K562 (cell line): ENCODE data around the gene TTLL10. TPM values are rescaled to one million over a fixed set of nuclear protein-coding genes. Genes with fewer than 3 reads are reported as not detected.

Experiments
- ARID1B ChIP-seq: fragments of 450-650 bp; IDR thresholded peaks from 2 replicates; pipeline ENCODE4 v1.6.1; 2016; ENCODE audit warnings: antibody characterized with exemption, mild to moderate bottlenecking, inconsistent platforms
- CBFB ChIP-seq: sonication (generic); formaldehyde crosslinking; IDR thresholded peaks from 2 replicates; pipeline ENCODE4 v1.4.0; 2020; ENCODE audit warnings: mild to moderate bottlenecking, missing genetic modification reagents
- GATA2 ChIP-seq: sonication (generic); formaldehyde crosslinking; IDR thresholded peaks from 2 replicates; pipeline ENCODE4 v1.4.0; 2020; ENCODE audit warnings: mild to moderate bottlenecking, missing genetic modification reagents
- KAT8 ChIP-seq: fragments of 450-650 bp; IDR thresholded peaks from 2 replicates; pipeline ENCODE4 v1.6.1; 2016; ENCODE audit warnings: low read depth, mild to moderate bottlenecking
- LEF1 ChIP-seq: fragments of 450-650 bp; IDR thresholded peaks from 2 replicates; pipeline ENCODE4 v1.6.1; 2016; ENCODE audit warnings: mild to moderate bottlenecking
- NR2F6 ChIP-seq: fragments of 450-650 bp; formaldehyde crosslinking; IDR thresholded peaks from 2 replicates; pipeline ENCODE4 v1.4.0; 2020; ENCODE audit warnings: mild to moderate bottlenecking
- RBM22 ChIP-seq: fragments of 200-400 bp; formaldehyde crosslinking; IDR thresholded peaks from 2 replicates; pipeline ENCODE4 v1.6.1; 2018; ENCODE audit warnings: low read length, low read depth; ENCODE audit not compliant: poor library complexity, severe bottlenecking
- TARDBP ChIP-seq: fragments of 450-650 bp; IDR thresholded peaks from 2 replicates; pipeline ENCODE4 v1.6.1; 2016
- ZNF197 ChIP-seq: fragments of 200-800 bp; sonication (Bioruptor generic); IDR thresholded peaks from 2 replicates; pipeline ENCODE4 v1.6.1; 2016; ENCODE audit warnings: low read depth, missing genetic modification characterization, missing compliant biosample characterization
- ZNF253 ChIP-seq: fragments of 250-450 bp; sonication (Bioruptor Pico); conservative IDR thresholded peaks from 2 replicates; pipeline ENCODE4 v1.6.1; 2021; ENCODE audit warnings: mild to moderate bottlenecking
- ZNF431 ChIP-seq: sonication (generic); formaldehyde crosslinking; IDR thresholded peaks from 2 replicates; pipeline ENCODE4 v1.8.0; 2022; ENCODE audit warnings: mild to moderate bottlenecking, missing genetic modification reagents
- polyA plus RNA-seq, 8 experiments: library from polyadenylated mRNA; depleted of rRNA in 4 of 8; stranded (reverse) in 5 of 8; unstranded in 3 of 8; fragments of >200 nt; fragmentation: Nextera tagmentation in 2 of 8; fragmentation: Illumina TruSeq in 1 of 8; extraction: Ambion mirVana in 2 of 8; extraction: Trizol in 1 of 8; gene quantifications; 2 replicates each; pipeline versions ENCODE4 v1.2.1 to v1.2.3, GENCODE V29; 2011 to 2014; ENCODE audit warnings: inconsistent platforms in 1 of 8, missing spikeins in 1 of 8
- total RNA-seq, 7 experiments: library from RNA; depleted of rRNA in 6 of 7; stranded (reverse); fragments of >200 nt in 6 of 7; fragmentation: Illumina TruSeq in 2 of 7; extraction: Trizol in 2 of 7; gene quantifications; 2 replicates each; pipeline versions ENCODE4 v1.2.1 to v1.2.3, GENCODE V29; 2011 to 2021; ENCODE audit warnings: low replicate concordance in 1 of 7
- TF ChIP-seq, protein P1 (sequence below): fragments of 250-450 bp; sonication (Bioruptor Pico); IDR thresholded peaks from 2 replicates; pipeline ENCODE4 v1.5.0; 2020; ENCODE audit warnings: mild to moderate bottlenecking, borderline replicate concordance
- TF ChIP-seq, protein P2 (sequence below): fragments of 450-650 bp; IDR thresholded peaks from 2 replicates; pipeline ENCODE4 v1.6.1; 2017; ENCODE audit warnings: antibody characterized with exemption, mild to moderate bottlenecking
- TF ChIP-seq, protein P3 (sequence below): fragments of 450-650 bp; IDR thresholded peaks from 2 replicates; pipeline ENCODE4 v1.6.1; 2016; ENCODE audit warnings: borderline replicate concordance
- TF ChIP-seq, protein P4 (sequence below): fragments of 250-450 bp; sonication (Bioruptor Pico); IDR thresholded peaks from 2 replicates; pipeline ENCODE4 v1.5.1; 2021; ENCODE audit warnings: mild to moderate bottlenecking
- TF ChIP-seq, protein P5 (sequence below): fragments of 250-450 bp; sonication (Bioruptor Pico); IDR thresholded peaks from 2 replicates; pipeline ENCODE4 v1.8.0; 2022; ENCODE audit warnings: moderate library complexity, mild to moderate bottlenecking, inconsistent platforms

TTLL10 gene
- total and polyA plus RNA-seq, 9 of the 15 experiments (the other 6 are each of a cell fraction or from before 2014, with no cell fraction given) = not detected

DNA sequence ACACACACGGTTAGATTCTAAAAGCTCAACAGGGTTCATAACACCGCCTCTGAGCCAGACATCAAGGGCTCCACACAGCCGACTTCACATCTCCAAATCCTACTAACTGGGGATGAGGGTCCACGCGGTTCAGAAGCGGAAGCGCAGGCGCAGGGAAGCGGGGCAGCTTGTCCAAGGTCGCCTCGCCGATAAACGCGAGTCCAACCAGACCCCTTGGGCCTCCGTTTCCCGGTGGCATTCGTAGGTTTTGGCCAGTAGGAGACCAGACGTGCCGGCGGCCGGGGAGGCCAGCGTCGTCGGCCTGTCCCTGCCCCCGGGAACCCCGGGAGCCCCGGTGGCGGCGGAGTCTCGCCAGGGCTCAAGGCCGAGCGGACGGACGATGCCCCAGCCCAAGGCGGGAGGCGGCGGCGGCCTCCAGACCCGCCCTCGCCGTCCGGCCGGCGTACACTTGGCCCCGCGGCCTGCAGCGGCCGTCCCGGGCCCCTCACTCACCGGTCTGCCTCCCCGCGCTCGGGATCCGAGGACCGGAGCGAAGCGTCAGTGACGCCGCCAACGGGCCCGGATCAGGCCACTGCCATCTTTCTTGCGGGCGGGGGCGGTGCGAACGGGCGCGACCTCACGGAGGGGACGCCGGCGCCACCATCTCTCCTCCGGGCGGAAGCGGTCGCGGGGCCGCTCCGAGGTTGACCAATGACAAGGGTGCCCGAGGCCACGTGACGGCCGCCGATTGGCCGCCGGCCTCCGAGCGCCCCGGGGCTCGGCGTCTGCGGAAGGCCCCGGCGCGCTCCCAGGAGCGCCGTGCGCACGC, 57.9 kb downstream of the TTLL10 start, which contains the start of gene SDF4 (continued):
- TF ChIP-seq ARID1B (no peak), TARDBP (0 out of 2 replicates have a peak, but pooled peaks have one; percentile 32), GATA2 (CRISPR knock-in tag) (no peak), KAT8 (no peak), ZNF197 (no peak), LEF1 (no peak), ZNF431 (CRISPR knock-in tag) (0 out of 2 replicates have a peak, but pooled peaks have one; percentile 3), ZNF253 (CRISPR knock-in tag) (no peak), RBM22 (peak; percentile 88), NR2F6 (CRISPR knock-in tag) (no peak), CBFB (CRISPR knock-in tag) (no peak)
- TF ChIP-seq, protein P1, sequence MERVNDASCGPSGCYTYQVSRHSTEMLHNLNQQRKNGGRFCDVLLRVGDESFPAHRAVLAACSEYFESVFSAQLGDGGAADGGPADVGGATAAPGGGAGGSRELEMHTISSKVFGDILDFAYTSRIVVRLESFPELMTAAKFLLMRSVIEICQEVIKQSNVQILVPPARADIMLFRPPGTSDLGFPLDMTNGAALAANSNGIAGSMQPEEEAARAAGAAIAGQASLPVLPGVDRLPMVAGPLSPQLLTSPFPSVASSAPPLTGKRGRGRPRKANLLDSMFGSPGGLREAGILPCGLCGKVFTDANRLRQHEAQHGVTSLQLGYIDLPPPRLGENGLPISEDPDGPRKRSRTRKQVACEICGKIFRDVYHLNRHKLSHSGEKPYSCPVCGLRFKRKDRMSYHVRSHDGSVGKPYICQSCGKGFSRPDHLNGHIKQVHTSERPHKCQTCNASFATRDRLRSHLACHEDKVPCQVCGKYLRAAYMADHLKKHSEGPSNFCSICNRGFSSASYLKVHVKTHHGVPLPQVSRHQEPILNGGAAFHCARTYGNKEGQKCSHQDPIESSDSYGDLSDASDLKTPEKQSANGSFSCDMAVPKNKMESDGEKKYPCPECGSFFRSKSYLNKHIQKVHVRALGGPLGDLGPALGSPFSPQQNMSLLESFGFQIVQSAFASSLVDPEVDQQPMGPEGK (CRISPR knock-in tag) = no peak
- TF ChIP-seq, protein P2, sequence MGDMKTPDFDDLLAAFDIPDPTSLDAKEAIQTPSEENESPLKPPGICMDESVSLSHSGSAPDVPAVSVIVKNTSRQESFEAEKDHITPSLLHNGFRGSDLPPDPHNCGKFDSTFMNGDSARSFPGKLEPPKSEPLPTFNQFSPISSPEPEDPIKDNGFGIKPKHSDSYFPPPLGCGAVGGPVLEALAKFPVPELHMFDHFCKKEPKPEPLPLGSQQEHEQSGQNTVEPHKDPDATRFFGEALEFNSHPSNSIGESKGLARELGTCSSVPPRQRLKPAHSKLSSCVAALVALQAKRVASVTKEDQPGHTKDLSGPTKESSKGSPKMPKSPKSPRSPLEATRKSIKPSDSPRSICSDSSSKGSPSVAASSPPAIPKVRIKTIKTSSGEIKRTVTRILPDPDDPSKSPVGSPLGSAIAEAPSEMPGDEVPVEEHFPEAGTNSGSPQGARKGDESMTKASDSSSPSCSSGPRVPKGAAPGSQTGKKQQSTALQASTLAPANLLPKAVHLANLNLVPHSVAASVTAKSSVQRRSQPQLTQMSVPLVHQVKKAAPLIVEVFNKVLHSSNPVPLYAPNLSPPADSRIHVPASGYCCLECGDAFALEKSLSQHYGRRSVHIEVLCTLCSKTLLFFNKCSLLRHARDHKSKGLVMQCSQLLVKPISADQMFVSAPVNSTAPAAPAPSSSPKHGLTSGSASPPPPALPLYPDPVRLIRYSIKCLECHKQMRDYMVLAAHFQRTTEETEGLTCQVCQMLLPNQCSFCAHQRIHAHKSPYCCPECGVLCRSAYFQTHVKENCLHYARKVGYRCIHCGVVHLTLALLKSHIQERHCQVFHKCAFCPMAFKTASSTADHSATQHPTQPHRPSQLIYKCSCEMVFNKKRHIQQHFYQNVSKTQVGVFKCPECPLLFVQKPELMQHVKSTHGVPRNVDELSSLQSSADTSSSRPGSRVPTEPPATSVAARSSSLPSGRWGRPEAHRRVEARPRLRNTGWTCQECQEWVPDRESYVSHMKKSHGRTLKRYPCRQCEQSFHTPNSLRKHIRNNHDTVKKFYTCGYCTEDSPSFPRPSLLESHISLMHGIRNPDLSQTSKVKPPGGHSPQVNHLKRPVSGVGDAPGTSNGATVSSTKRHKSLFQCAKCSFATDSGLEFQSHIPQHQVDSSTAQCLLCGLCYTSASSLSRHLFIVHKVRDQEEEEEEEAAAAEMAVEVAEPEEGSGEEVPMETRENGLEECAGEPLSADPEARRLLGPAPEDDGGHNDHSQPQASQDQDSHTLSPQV = 0 out of 2 replicates have a peak, but pooled peaks have one; percentile 17
- TF ChIP-seq, protein P3, sequence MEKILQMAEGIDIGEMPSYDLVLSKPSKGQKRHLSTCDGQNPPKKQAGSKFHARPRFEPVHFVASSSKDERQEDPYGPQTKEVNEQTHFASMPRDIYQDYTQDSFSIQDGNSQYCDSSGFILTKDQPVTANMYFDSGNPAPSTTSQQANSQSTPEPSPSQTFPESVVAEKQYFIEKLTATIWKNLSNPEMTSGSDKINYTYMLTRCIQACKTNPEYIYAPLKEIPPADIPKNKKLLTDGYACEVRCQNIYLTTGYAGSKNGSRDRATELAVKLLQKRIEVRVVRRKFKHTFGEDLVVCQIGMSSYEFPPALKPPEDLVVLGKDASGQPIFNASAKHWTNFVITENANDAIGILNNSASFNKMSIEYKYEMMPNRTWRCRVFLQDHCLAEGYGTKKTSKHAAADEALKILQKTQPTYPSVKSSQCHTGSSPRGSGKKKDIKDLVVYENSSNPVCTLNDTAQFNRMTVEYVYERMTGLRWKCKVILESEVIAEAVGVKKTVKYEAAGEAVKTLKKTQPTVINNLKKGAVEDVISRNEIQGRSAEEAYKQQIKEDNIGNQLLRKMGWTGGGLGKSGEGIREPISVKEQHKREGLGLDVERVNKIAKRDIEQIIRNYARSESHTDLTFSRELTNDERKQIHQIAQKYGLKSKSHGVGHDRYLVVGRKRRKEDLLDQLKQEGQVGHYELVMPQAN = no peak; the same call in 1 of the 2 replicates
- TF ChIP-seq, protein P4, sequence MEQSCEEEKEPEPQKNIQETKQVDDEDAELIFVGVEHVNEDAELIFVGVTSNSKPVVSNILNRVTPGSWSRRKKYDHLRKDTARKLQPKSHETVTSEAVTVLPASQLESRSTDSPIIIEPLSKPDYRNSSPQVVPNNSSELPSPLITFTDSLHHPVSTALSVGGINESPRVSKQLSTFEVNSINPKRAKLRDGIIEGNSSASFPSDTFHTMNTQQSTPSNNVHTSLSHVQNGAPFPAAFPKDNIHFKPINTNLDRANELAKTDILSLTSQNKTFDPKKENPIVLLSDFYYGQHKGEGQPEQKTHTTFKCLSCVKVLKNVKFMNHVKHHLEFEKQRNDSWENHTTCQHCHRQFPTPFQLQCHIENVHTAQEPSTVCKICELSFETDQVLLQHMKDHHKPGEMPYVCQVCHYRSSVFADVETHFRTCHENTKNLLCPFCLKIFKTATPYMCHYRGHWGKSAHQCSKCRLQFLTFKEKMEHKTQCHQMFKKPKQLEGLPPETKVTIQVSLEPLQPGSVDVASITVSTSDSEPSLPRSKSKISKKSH (CRISPR knock-in tag) = no peak
- TF ChIP-seq, protein P5, sequence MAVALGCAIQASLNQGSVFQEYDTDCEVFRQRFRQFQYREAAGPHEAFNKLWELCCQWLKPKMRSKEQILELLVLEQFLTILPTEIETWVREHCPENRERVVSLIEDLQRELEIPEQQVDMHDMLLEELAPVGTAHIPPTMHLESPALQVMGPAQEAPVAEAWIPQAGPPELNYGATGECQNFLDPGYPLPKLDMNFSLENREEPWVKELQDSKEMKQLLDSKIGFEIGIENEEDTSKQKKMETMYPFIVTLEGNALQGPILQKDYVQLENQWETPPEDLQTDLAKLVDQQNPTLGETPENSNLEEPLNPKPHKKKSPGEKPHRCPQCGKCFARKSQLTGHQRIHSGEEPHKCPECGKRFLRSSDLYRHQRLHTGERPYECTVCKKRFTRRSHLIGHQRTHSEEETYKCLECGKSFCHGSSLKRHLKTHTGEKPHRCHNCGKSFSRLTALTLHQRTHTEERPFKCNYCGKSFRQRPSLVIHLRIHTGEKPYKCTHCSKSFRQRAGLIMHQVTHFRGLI = no peak
